Measurements from ENCODE around the gene ARHGAP22.

Gene ARHGAP22

DNA sequence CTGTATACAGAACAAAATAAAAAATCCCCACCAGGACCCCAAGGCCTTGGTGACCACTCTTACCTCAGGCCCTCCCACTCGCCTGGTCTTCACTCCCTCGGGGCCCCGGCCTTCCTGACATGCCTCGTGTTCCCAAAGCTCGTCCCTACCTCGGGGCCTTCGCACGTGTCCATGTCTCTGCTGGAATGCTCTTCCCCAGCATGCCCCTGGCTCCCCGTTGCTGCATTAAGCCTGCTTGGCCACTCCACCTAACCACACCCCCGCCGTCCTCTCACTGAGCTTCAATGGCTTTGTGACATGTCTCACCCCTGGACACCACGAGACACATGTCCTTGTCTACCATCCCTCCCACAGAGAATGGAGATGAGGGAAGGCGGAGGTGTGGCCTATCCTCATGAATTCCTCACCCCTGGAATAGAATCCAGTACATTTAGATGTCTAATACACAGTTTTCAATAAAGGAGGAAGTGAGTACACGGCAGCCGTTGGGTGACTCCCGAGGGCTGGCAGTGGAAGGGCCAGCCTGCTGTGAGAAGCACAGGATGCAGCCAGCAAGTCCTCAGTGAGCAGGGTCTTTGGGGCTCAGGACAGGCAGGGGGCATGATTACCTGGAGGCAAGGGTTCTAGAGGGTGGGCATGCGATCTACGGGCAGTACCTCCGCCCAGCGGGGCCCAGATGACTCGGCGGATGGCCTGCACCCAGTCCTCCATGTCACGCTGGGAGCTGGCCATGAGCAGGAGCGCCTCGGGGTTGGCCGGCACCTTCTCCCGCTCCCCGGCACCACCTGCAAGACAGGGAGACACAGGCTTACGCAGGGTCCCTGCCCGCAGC, 125.7 kb downstream of the ARHGAP22 start:
- no peak for DNase-seq (ENCODE audit: low read depth, low spot score)

GRCh38 chr10:48478469-48478868, 126.4 kb downstream of the ARHGAP22 start:
- no peak for DNase-seq (ENCODE audit: low read depth, low spot score)

GRCh38 chr10:48477616-48478015, 127.3 kb downstream of the ARHGAP22 start:
- no peak for DNase-seq (ENCODE audit: low read depth, low spot score)

- no peak for DNase-seq (ENCODE audit: low read depth, low spot score)
Observed at GRCh38 chr10:48477141-48477540, 127.7 kb downstream of the ARHGAP22 start.

DNA sequence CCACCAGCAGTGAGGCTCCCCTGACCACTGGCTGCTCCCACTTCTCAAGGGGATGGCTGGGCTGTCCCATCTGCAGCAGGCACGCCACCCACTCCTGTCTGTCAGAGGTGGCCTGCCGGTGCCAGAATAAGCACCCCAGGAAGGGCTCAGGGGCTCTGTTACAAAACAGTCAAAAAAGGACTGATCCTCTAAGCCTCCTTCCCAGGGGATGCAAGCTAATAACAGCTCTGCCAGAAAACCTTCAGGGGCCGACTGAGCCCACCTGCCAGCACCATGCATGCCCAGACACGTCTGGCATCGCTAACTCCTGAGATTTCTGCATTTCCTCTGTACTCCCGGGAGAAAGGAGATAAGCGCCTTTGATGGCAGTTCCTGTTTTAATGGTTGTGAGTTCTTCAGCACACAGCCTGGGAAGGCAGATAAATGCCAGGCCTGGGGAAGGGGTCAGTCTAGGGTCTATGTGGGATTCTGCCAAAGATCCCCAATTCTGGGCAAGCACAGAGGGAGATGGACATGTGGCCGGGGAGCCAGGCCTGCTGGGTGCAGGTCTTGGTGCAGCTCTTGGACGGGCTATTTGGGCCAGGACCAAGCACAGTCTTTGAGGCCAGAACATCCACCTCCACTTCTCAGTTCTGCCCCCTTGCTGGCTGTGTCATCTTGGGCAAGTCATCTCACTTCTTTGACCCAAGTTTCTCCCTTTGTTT, 128.4 kb downstream of the ARHGAP22 start:
- no peak for DNase-seq (ENCODE audit: low read depth, low spot score)

DNA sequence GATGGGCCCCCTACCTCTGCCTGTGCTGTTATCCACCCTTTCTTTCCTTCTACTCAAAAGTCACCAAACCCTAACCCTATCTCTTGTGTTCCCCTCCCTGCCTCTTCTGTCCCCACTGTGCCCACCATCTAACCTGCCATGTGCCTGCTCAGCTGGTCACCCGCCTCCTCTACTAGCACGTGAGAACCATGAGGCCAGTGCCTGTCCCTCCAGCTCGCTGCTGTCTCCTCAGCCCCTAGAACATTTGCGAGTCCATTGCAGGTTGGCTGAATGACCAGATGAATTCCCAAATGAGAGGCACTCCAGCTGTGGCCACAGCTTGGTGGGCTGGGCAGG, 129.0 kb downstream of the ARHGAP22 start:
- DNase-seq (ENCODE audit: low read depth, low spot score), result no peak

DNA sequence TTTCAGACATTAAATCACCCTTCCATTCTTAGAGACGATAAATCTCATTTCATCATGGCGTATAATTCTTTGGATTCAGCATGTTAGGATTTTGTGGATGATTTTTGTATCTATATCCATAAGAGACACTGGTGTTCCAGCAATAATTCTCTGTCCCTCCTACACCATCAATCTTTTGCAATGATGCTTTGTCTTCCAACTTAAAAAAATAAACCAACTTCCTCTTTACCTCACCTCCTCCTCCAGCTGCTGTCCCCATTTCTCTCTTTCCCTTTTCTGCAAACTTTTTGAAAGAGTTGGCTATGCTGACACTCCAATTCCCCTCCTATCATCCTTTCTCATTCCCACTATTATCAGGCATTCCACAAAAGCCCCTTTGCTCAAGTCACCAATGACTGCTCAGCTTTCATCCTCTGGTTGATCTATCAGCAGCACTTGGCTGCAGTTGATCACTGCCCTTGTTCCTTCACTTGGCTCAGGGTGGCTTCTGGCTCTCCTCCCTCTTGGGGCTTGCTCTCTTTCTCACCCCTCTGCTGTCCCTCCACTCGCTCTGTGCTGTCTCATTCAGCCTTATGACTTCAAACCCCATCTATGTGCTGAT, 130.0 kb downstream of the ARHGAP22 start:
- DNase-seq (ENCODE audit: low read depth, low spot score), result no peak

GRCh38 chr10:48473704-48474103, 131.2 kb downstream of the ARHGAP22 start:
- DNase-seq (ENCODE audit: low read depth, low spot score), result no peak

- DNase-seq (ENCODE audit: low read depth, low spot score), result no peak
Observed at GRCh38 chr10:48472501-48473069, 132.3 kb downstream of the ARHGAP22 start.

- no peak for DNase-seq (ENCODE audit: low read depth, low spot score)
Observed at GRCh38 chr10:48470893-48471805, 133.7 kb downstream of the ARHGAP22 start.

DNA sequence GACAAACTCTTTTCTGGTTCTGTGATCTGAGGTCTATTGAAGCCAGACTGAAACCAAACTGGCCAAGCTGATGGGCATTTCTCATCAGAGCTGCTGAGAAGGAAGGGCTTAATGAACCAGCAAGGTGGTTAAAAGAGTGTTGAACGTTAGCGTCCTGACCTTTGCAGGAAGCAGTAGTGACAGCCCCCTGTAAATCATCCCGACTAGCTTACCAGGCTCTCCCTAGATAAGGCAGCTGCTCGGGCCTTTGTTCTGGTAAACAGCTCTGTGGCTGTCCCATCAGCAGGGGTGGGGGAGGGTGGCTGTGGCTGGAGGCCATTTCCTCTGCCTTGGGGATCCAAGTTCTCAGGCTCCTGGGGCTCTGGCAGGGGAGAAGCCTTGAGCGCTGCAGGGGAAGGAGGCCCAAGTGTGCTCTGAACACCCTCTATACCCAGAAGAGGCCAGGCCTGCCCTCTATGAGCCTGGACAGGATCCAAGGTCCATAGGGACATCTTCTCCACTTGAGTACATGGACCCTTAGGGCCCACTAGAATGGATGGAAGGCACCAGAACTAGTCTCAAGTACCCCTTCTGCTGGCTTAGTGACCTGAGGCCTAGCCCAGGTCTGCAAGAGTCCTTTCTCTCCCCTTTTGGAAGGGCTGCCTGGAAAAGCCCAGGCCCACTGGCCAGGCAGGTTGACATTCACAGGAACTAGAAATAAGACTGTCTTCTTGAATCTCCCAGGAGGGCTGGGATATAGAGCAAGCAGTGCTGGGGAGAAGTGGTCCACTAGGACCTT, 134.6 kb downstream of the ARHGAP22 start:
- DNase-seq (ENCODE audit: low read depth, low spot score), result no peak

- DNase-seq (ENCODE audit: low read depth, low spot score), result no peak
Observed at GRCh38 chr10:48469516-48470020, 135.3 kb downstream of the ARHGAP22 start.

GRCh38 chr10:48468866-48469511, 135.9 kb downstream of the ARHGAP22 start:
- no peak for DNase-seq (ENCODE audit: low read depth, low spot score)

GRCh38 chr10:48468130-48468790, 136.6 kb downstream of the ARHGAP22 start:
- no peak for DNase-seq (ENCODE audit: low read depth, low spot score)

DNA sequence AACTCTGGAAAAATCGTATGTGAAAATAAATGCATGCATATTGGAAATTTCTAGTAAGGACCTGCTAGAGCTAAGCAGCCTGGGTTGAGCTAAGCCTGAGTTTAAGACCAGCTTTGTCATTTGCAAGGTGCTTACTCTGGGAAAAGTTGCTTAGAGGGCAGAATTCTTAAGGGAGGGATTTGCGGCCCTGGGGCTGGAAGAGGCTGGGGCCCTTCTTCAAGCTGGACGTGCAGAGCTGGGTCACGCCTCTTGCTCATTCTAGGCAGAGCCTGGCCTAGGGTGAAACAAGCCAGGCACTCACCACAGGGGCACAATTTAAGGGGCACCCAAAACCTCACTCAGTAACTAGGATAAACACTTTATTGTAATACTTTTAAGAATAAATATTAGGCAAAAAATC, 137.2 kb downstream of the ARHGAP22 start:
- DNase-seq (ENCODE audit: low read depth, low spot score), result no peak

- no peak for DNase-seq (ENCODE audit: low read depth, low spot score)
Observed at GRCh38 chr10:48466611-48467240, 138.1 kb downstream of the ARHGAP22 start.

GRCh38 chr10:48465860-48466521, 138.9 kb downstream of the ARHGAP22 start:
- no peak for DNase-seq (ENCODE audit: low read depth, low spot score)

Data from brain pericyte (primary cell).